Cerebellar nuclear complex (tissue), 1 donor: ENCODE results near the gene GPR3.
A peak's percentile ranks its signal among the peaks of the same experiment; 100 is the strongest.

Source experiments
- DNase-seq, 2 experiments: peaks; one replicate each; lab custom pipeline; 2025; lab: John Stamatoyannopoulos, UW

The GPR3 gene

GRCh38 chr1:27392096-27392777 lies at the start of gene GPR3:
Gene GPR3 (plus strand): TSS chr1:27392622. CDS start chr1:27393799, 1,177 bp downstream.
- DNase-seq: peak; percentile 13 to 34

GRCh38 chr1:27342778-27343638 lies 49.4 kb upstream of the GPR3 start:
- DNase-seq: peak in 1 of 2 experiments; percentile 43

- no peak for DNase-seq
Measured at GRCh38 chr1:27343639-27344025, 48.8 kb upstream of the GPR3 start.

GRCh38 chr1:27345272-27345671 lies 47.1 kb upstream of the GPR3 start:
- DNase-seq: no peak

- no peak for DNase-seq
Measured at GRCh38 chr1:27346357-27346756, 46.1 kb upstream of the GPR3 start.

GRCh38 chr1:27346991-27347624 lies 45.3 kb upstream of the GPR3 start:
- DNase-seq: no peak

- peak in 1 of 2 experiments; percentile 20 for DNase-seq
Measured at GRCh38 chr1:27348861-27349783, 43.3 kb upstream of the GPR3 start.

- DNase-seq: no peak
Measured at GRCh38 chr1:27349784-27350662, 42.4 kb upstream of the GPR3 start.

GRCh38 chr1:27350663-27351540 lies 41.5 kb upstream of the GPR3 start:
- DNase-seq: no peak

GRCh38 chr1:27351541-27352107 lies 40.8 kb upstream of the GPR3 start:
- DNase-seq: no peak

- no peak for DNase-seq
Measured at GRCh38 chr1:27353166-27353565, 39.3 kb upstream of the GPR3 start.

- DNase-seq: no peak
Measured at GRCh38 chr1:27353629-27354028, 38.8 kb upstream of the GPR3 start.

GRCh38 chr1:27355683-27356082 lies 36.7 kb upstream of the GPR3 start:
- DNase-seq: no peak

GRCh38 chr1:27356277-27356618 lies 36.2 kb upstream of the GPR3 start:
- no peak for DNase-seq

- DNase-seq: no peak
Measured at GRCh38 chr1:27356619-27357280, 35.7 kb upstream of the GPR3 start.

GRCh38 chr1:27357281-27358037 lies 35.0 kb upstream of the GPR3 start:
- DNase-seq: peak in 1 of 2 experiments; percentile 23

- DNase-seq: no peak
Measured at GRCh38 chr1:27358038-27358927, 34.1 kb upstream of the GPR3 start.
